ENCODE results near the gene UBE2M. TPM values are rescaled to one million over a fixed set of nuclear protein-coding genes. Genes with fewer than 3 reads are reported as not detected.
"Not testable (repeated sequence)": the region's sequence is repeated elsewhere in the genome, so short reads cannot be mapped to it uniquely, and the experiment has no call there.

Gene UBE2M
- polyA plus RNA-seq, 1 experiment = 66.6 TPM

DNA sequence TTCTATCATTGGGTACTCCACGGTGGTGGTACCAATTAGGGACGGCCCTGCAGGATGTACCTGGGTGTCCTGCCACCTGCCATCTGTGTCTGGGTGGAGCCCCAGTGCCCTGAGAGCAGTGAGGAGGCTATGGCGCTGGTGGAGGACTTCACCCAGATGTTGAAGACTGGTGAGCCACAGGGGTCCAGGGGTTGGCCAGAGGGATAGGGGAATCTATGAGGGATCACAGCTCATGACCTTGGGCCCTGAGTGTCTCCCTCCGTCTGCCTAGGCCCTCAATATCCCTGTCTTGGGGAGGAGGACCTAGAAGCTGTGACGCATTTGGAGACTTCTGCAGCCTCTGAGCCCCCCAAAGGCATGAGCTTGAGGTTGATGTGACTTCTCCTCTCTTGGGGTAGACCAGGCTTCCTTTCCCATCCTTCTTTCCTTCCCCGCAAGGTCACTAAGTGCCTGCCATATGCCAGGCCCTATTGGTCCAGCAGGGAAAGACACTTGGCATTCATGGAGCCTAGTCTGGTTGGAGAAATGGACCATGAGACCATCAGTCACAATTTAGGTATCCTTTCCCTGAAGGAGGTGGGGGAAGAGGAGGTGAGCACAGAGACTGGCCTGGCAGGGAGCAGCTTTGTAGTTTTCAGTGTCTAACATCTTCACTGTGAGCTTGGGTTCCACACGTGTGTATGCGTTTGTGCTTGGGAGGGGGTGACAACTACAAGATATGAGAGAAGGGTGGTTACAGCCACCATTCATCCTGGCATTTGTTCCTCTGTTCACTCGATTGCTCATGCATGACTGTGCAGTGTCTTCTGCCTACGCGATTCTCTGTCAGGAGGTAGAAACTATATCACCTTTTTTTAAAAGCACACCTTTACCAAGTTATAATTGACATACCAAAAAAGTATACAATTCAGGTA, 19.9 kb upstream of the UBE2M start:
- H3K4me3 ChIP-seq (ENCODE audit: low read depth, low read length) = no peak overlapping the region
- H3K27me3 ChIP-seq (ENCODE audit: control insufficient read depth, insufficient read depth, low read length) = no peaks in the 10 kb centered on the region
- DNase-seq (ENCODE audit: low read depth) = no peak
- ChIA-PET POLR2A (no interaction called here), CTCF (interaction anchor here (1.3 to 6.7 kb wide), 2 partner anchors 59 to 64 kb away, joined by 3 to 66 read pairs; partner anchors contain the start of gene ZBTB45)
- no peak for TF ChIP-seq CTCF (IDR thresholded peaks at IDR 0.05; ENCODE audit: insufficient read depth, low read depth, low read length)
- peaks cover 6% of the 10 kb centered on the region for H3K36me3 ChIP-seq (ENCODE audit: control insufficient read depth, insufficient read depth, low read length)

DNA sequence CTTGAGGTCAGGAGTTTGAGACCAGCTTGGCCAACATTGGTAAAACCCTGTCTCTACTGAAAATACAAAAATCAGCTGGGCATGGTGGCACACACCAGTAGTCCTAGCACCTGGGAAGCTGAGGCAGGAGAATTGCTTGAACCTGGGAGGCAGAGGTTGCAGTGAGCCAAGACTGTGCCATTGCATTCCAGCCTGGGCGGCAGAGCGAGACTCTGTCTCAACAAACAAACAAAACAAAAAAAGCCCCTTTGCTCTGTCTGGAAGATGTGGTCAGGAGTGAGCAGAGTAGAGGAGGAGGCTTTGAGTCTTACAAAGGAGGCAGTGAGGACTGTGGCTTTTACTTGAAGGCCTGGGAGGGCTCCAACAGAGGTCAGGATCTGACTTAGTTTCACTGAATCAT, 19.2 kb upstream of the UBE2M start:
- POLR2A ChIA-PET; H3K36me3 ChIP-seq (ENCODE audit: control insufficient read depth, insufficient read depth, low read length): not testable (repeated sequence)
- CTCF ChIA-PET = interaction anchor here (6.7 kb wide), 1 partner anchor 58 kb away, joined by 66 read pairs; the partner anchor contains the start of gene ZBTB45

GRCh38 chr19:58575183-58576041, 17.0 kb upstream of the UBE2M start:
- ChIA-PET POLR2A (interaction anchor here (0.6 kb wide), 1 partner anchor 67 kb away, joined by 5 read pairs; no protein-coding TSS in a partner anchor), CTCF (interaction anchor here (0.6 to 1.8 kb wide), 4 partner anchors 13 to 288 kb away, joined by 3 to 8 read pairs (median 4); partner anchors contain the start of genes CHMP2A and ZBTB45)
- Histone ChIP-seq H3K4me3 (ENCODE audit: low read depth, low read length) (peak overlapping the region; percentile 66), H3K27me3 (ENCODE audit: control insufficient read depth, insufficient read depth, low read length) (no peaks in the 10 kb centered on the region), H3K36me3 (ENCODE audit: control insufficient read depth, insufficient read depth, low read length) (peaks cover 2% of the 10 kb centered on the region)
- DNase-seq (ENCODE audit: low read depth) = peak; percentile 59
- 0 out of 2 replicates have a peak, but pooled peaks have one; percentile 2 for TF ChIP-seq CTCF (IDR thresholded peaks at IDR 0.05; ENCODE audit: insufficient read depth, low read depth, low read length)

More for the DNA sequence above, 19.2 kb upstream of the UBE2M start:
- H3K27me3 ChIP-seq (ENCODE audit: control insufficient read depth, insufficient read depth, low read length); DNase-seq (ENCODE audit: low read depth); H3K4me3 ChIP-seq (ENCODE audit: low read depth, low read length): not testable (repeated sequence)

- POLR2A ChIA-PET = no interaction called here
- no peak for DNase-seq (ENCODE audit: low read depth)
Measured at GRCh38 chr19:58573658-58574164, 15.3 kb upstream of the UBE2M start.

More at GRCh38 chr19:58573658-58574164, 15.3 kb upstream of the UBE2M start:
- TF ChIP-seq CTCF (IDR thresholded peaks at IDR 0.05; ENCODE audit: insufficient read depth, low read depth, low read length) = no peak
- Histone ChIP-seq H3K4me3 (ENCODE audit: low read depth, low read length) (peak overlapping the region; percentile 96), H3K27me3 (ENCODE audit: control insufficient read depth, insufficient read depth, low read length) (no peaks in the 10 kb centered on the region), H3K36me3 (ENCODE audit: control insufficient read depth, insufficient read depth, low read length) (peaks cover 15% of the 10 kb centered on the region)
- CTCF ChIA-PET = no interaction called here

Data from BJ (cell line).